CD8-positive, alpha-beta memory T cell (primary cell): Measurements from ENCODE around the gene FILIP1L. TPM values are rescaled to one million over a fixed set of nuclear protein-coding genes. Genes with fewer than 3 reads are reported as not detected.

ENCODE experiments used
- CTCF ChIA-PET: fragments of 350-600 bp; sonication (Branson Sonifier 250); formaldehyde crosslinking; loops from one replicate; lab custom pipeline; 2021; ENCODE audit warnings: antibody characterized with exemption; lab: Charles Lee
- POLR2A ChIA-PET: fragments of 350-600 bp; sonication (Branson Sonifier 250); formaldehyde crosslinking; loops from one replicate; lab custom pipeline; 2021; ENCODE audit warnings: antibody characterized with exemption; lab: Charles Lee
- DNase-seq, 5 donors: peaks; one replicate each; pipeline versions ENCODE4 v3.0.0 to v3.0.0-alpha.2; 2020 to 2022; ENCODE audit warnings: mixed read lengths in 1 of 5
- H3K27ac ChIP-seq: one replicate; pipeline ENCODE4 v1.7.0; 2013; ENCODE audit warnings: low read depth, mild to moderate bottlenecking, low read length, moderate library complexity
- H3K27me3 ChIP-seq: 2 replicates; pipeline ENCODE4 v1.7.0; 2013; ENCODE audit warnings: low read length, mild to moderate bottlenecking; ENCODE audit not compliant: insufficient read depth, poor library complexity, severe bottlenecking
- H3K36me3 ChIP-seq: 2 replicates; pipeline ENCODE4 v1.7.0; 2013; ENCODE audit warnings: mild to moderate bottlenecking, low read length, moderate library complexity; ENCODE audit not compliant: insufficient read depth
- H3K4me1 ChIP-seq: 2 replicates; pipeline ENCODE4 v1.7.0; 2013; ENCODE audit warnings: mild to moderate bottlenecking, low read length, moderate library complexity; ENCODE audit not compliant: insufficient read depth
- H3K4me3 ChIP-seq: 2 replicates; pipeline ENCODE4 v1.7.0; 2013; ENCODE audit warnings: mild to moderate bottlenecking, low read length
- H3K9me3 ChIP-seq: 2 replicates; pipeline ENCODE4 v1.7.0; 2013; ENCODE audit warnings: mild to moderate bottlenecking, low read length
- H3K27ac Mint-ChIP-seq, 8 donors: one replicate each; pipeline ENCODE4 v1.8.0; 2020 to 2021; ENCODE audit warnings: mixed read lengths in 8 of 8, mild to moderate bottlenecking in 6 of 8, inconsistent platforms in 3 of 8, moderate library complexity in 3 of 8
- H3K27me3 Mint-ChIP-seq, 2 donors: one replicate each; pipeline ENCODE4 v1.8.0; 2020 to 2021; ENCODE audit warnings: mixed read lengths in 2 of 2, mild to moderate bottlenecking in 1 of 2, moderate library complexity in 1 of 2
- H3K36me3 Mint-ChIP-seq, 3 donors: one replicate each; pipeline ENCODE4 v1.8.0; 2020 to 2021; ENCODE audit warnings: mixed read lengths in 3 of 3, inconsistent platforms in 1 of 3, mild to moderate bottlenecking in 1 of 3
- H3K4me1 Mint-ChIP-seq, 3 donors: one replicate each; pipeline ENCODE4 v1.8.0; 2020 to 2021; ENCODE audit warnings: mixed read lengths in 3 of 3, inconsistent platforms in 1 of 3, mild to moderate bottlenecking in 1 of 3
- H3K4me3 Mint-ChIP-seq, 7 donors: one replicate each; pipeline ENCODE4 v1.8.0; 2020 to 2021; ENCODE audit warnings: mixed read lengths in 7 of 7, mild to moderate bottlenecking in 6 of 7, moderate library complexity in 4 of 7, inconsistent platforms in 2 of 7
- H3K9me3 Mint-ChIP-seq, 5 donors: one replicate each; pipeline ENCODE4 v1.8.0; 2020 to 2022; ENCODE audit warnings: mixed read lengths in 5 of 5, mild to moderate bottlenecking in 3 of 5, moderate library complexity in 2 of 5, inconsistent platforms in 1 of 5
- polyA plus RNA-seq: library from polyadenylated mRNA; unstranded; fragments of 300-500 nt; fragmentation: Illumina TruSeq; gene quantifications from one replicate; pipeline ENCODE4 v1.2.3, GENCODE V29; 2021
- total RNA-seq, 2 experiments: library from RNA; stranded (reverse); gene quantifications; one replicate each; pipeline ENCODE4 v1.2.3, GENCODE V29; 2021

The FILIP1L gene
- total and polyA plus RNA-seq, 3 experiments from 2014 or later = 0.12 to 0.27 (median 0.20) TPM

DNA sequence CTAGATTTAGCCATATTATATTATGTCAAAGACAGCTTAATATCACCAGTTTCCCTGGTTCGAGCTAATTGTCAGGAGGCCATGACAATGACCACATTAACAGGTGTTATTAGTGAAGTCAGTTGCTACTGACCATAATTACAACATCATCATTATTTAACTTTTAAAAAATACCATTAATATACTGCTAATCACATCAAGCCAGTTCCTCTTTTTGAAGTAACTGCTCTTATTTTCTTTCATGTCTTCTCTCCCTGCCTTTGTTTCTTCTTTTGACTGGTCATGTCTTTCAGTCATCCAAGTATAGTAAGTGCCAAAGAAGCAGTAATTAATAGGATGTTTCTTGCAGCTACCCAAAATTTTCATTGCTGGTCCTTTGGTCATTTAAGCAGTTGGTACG, 235.0 kb downstream of the FILIP1L start:
- peaks cover 18% of the 10 kb centered on the region for H3K4me1 ChIP-seq
- H3K36me3 Mint-ChIP-seq = no peaks in the 10 kb centered on the region
- H3K27ac ChIP-seq = no peak overlapping the region
- H3K27ac Mint-ChIP-seq = no peak overlapping the region
- H3K9me3 ChIP-seq = no peaks in the 10 kb centered on the region
- no peak for DNase-seq
- no peak overlapping the region for H3K4me3 Mint-ChIP-seq
- H3K4me1 Mint-ChIP-seq = peaks cover 23 to 31% (median 27%) of the 10 kb centered on the region in 3 donors
- H3K36me3 ChIP-seq = no peaks in the 10 kb centered on the region
- POLR2A ChIA-PET = interaction anchor here (0.5 to 1.0 kb wide), 2 partner anchors 31 to 1682 kb away, joined by 3 to 4 read pairs; no protein-coding TSS in a partner anchor
- H3K27me3 Mint-ChIP-seq = no peaks in the 10 kb centered on the region
- H3K4me3 ChIP-seq = no peak overlapping the region
- CTCF ChIA-PET = no interaction called here
- H3K27me3 ChIP-seq = no peaks in the 10 kb centered on the region
- H3K9me3 Mint-ChIP-seq = no peaks in the 10 kb centered on the region

DNA sequence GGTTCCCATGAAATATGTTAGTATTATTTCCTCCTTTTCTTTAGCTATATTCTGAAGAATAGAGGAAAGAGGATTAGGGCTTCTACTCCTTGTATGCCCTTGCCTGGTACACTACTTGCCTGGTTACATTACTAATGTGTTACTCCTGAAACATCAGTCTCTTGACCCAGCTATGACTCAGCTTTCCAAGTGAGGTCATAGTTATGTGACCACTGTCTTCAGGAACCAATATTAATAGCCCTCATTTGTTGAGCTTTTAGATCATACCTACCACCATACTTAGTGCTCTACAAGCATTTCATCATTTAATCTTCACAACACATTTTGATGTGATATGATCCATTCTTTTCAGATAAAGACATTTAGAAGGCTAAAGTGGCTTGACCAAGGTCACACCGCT, 236.3 kb downstream of the FILIP1L start:
- ChIA-PET POLR2A (no interaction called here), CTCF (no interaction called here)
- H3K36me3 Mint-ChIP-seq = no peaks in the 10 kb centered on the region
- no peak overlapping the region for H3K4me3 ChIP-seq
- H3K9me3 ChIP-seq = no peaks in the 10 kb centered on the region
- no peak overlapping the region for H3K27ac ChIP-seq
- no peaks in the 10 kb centered on the region for H3K27me3 Mint-ChIP-seq
- no peaks in the 10 kb centered on the region for H3K36me3 ChIP-seq
- H3K4me1 Mint-ChIP-seq = peaks cover 12 to 20% (median 14%) of the 10 kb centered on the region in 3 donors
- no peaks in the 10 kb centered on the region for H3K27me3 ChIP-seq
- H3K9me3 Mint-ChIP-seq = no peaks in the 10 kb centered on the region
- H3K27ac Mint-ChIP-seq = peak overlapping the region in 3 of 8 donors; percentile 0 to 42 (median 0)
- H3K4me1 ChIP-seq = peaks cover 13% of the 10 kb centered on the region
- H3K4me3 Mint-ChIP-seq = no peak overlapping the region
- DNase-seq = no peak

DNA sequence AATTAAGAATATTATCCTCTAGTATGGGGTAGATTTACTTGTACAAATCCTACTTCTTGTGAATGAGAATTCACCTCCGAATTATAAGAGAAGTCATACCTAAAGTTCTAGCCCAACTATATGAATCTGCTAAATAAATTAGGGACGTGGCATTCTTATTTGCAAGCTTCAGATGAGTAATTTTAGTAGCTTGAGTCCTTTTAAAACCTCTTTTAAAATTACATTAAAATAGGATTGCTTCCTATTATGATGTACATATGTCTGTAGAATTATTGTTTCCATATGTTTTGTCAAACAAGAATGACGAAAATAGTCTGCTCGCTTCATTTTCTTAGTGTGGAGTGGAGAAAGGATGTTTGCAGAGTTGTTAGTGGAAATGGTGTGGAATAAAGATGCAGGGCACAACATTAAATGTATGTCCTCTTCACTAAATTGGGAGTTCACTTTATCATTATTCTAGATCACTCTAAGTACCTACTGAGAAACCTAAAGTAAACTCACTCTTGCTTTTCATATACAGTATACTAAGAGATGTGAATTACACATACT, 237.2 kb downstream of the FILIP1L start:
- Mint-ChIP-seq H3K4me1 (peaks cover 11 to 20% (median 13%) of the 10 kb centered on the region in 3 donors), H3K4me3 (peak overlapping the region in 2 of 7 donors; percentile 6 to 24), H3K27ac (peak overlapping the region in 4 of 8 donors; percentile 54 to 77 (median 70)), H3K9me3 (no peaks in the 10 kb centered on the region), H3K36me3 (no peaks in the 10 kb centered on the region), H3K27me3 (no peaks in the 10 kb centered on the region)
- POLR2A ChIA-PET = no interaction called here
- DNase-seq = no peak
- H3K4me3 ChIP-seq = no peak overlapping the region
- H3K9me3 ChIP-seq = no peaks in the 10 kb centered on the region
- H3K27ac ChIP-seq = no peak overlapping the region
- H3K27me3 ChIP-seq = no peaks in the 10 kb centered on the region
- no peaks in the 10 kb centered on the region for H3K36me3 ChIP-seq
- CTCF ChIA-PET = no interaction called here
- peaks cover 13% of the 10 kb centered on the region for H3K4me1 ChIP-seq

GRCh38 chr3:99875929-99876841, 238.1 kb downstream of the FILIP1L start:
- H3K27ac ChIP-seq = peak overlapping the region; percentile 58
- Mint-ChIP-seq H3K27ac (peak overlapping the region in 6 of 8 donors; percentile 0 to 77 (median 51)), H3K4me1 (peaks cover 11 to 18% (median 13%) of the 10 kb centered on the region in 3 donors), H3K27me3 (no peaks in the 10 kb centered on the region), H3K9me3 (no peaks in the 10 kb centered on the region), H3K4me3 (peak overlapping the region; percentile 67 to 88 (median 78)), H3K36me3 (no peaks in the 10 kb centered on the region)
- no peaks in the 10 kb centered on the region for H3K27me3 ChIP-seq
- ChIA-PET POLR2A (no interaction called here), CTCF (no interaction called here)
- H3K4me3 ChIP-seq = peak overlapping the region; percentile 54
- DNase-seq = peak; percentile 31 to 74 (median 65)
- no peaks in the 10 kb centered on the region for H3K9me3 ChIP-seq
- peaks cover 13% of the 10 kb centered on the region for H3K4me1 ChIP-seq
- H3K36me3 ChIP-seq = no peaks in the 10 kb centered on the region

DNA sequence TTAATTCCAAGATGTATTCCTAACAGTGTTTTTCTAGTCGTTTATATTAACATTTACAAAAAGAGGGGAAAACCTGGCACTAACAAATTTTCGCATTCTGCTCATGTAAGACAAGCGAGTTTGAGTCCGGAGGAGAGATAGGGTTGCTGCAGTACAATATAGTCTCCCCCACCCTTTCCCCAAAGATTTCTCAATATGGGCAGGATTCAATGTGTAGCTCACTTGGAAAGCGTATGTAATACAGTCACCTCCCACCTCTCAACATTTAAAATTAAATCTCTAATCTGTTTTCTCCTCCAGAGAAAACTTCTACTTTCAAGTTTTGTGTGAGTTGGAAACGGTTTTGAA, 238.7 kb downstream of the FILIP1L start:
- H3K27ac Mint-ChIP-seq = peak overlapping the region in 4 of 8 donors; percentile 27 to 59 (median 48)
- peaks cover 11 to 17% (median 13%) of the 10 kb centered on the region in 3 donors for H3K4me1 Mint-ChIP-seq
- Histone ChIP-seq H3K4me1 (peaks cover 13% of the 10 kb centered on the region), H3K27me3 (no peaks in the 10 kb centered on the region), H3K9me3 (no peaks in the 10 kb centered on the region), H3K36me3 (no peaks in the 10 kb centered on the region), H3K27ac (peak overlapping the region; percentile 58), H3K4me3 (peak overlapping the region; percentile 54)
- DNase-seq = no peak
- ChIA-PET POLR2A (no interaction called here), CTCF (no interaction called here)
- no peaks in the 10 kb centered on the region for H3K27me3 Mint-ChIP-seq
- peak overlapping the region; percentile 67 to 88 (median 78) for H3K4me3 Mint-ChIP-seq
- no peaks in the 10 kb centered on the region for H3K9me3 Mint-ChIP-seq
- no peaks in the 10 kb centered on the region for H3K36me3 Mint-ChIP-seq

- H3K4me3 Mint-ChIP-seq = no peak overlapping the region
- Histone ChIP-seq H3K4me1 (peaks cover 13% of the 10 kb centered on the region), H3K36me3 (no peaks in the 10 kb centered on the region), H3K4me3 (no peak overlapping the region), H3K27ac (no peak overlapping the region), H3K9me3 (no peaks in the 10 kb centered on the region), H3K27me3 (no peaks in the 10 kb centered on the region)
- no peak for DNase-seq
- H3K27ac Mint-ChIP-seq = no peak overlapping the region
- H3K27me3 Mint-ChIP-seq = peaks cover 0 to 2% of the 10 kb centered on the region in 2 donors
- H3K9me3 Mint-ChIP-seq = no peaks in the 10 kb centered on the region
- POLR2A ChIA-PET = no interaction called here
- CTCF ChIA-PET = no interaction called here
- H3K36me3 Mint-ChIP-seq = peaks cover 0 to 3% (median 0%) of the 10 kb centered on the region in 3 donors
- peaks cover 11 to 17% (median 13%) of the 10 kb centered on the region in 3 donors for H3K4me1 Mint-ChIP-seq
Observed at GRCh38 chr3:99874237-99875002, 239.9 kb downstream of the FILIP1L start.

DNA sequence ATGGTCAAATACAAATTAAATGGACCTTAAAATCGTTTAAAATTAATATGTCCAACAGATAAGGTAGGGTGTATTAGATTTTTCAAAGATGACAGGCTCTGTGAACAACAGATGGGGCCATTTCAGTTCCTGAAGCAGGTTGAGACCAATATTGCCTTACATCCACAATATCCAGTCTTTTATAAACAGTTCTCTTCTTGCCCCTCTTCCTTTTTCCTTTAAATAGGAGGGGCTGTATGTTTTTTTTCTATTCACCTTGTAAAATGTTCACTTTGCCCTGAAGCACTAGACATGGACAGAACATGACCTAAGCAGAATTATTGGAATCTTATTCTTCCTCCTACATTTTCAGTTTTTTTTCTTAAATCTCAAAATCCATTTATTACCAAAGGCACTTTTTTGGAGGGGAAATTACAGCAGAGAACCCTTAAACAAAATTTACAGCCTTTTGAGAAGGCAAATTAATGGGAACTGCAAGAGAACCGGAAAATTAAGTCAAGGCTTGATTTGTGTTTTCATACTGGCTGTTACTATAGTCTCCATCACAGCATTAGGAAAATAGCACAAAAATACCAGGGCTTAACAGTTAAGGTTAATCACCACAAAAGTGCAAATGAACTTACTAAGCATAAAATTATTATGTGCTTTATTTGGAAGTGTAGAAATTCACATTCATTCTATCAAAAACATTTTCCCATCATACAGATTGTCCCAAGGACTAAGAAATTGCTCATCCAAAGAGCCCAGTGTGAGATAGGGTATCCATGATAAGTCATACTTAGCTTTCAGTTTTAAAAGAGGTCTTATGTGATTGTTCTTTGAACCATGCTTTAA, 240.8 kb downstream of the FILIP1L start:
- Histone ChIP-seq H3K27me3 (no peaks in the 10 kb centered on the region), H3K36me3 (no peaks in the 10 kb centered on the region), H3K4me3 (no peak overlapping the region), H3K27ac (no peak overlapping the region), H3K9me3 (no peaks in the 10 kb centered on the region), H3K4me1 (peaks cover 13% of the 10 kb centered on the region)
- Mint-ChIP-seq H3K27me3 (peaks cover 0 to 2% of the 10 kb centered on the region in 2 donors), H3K36me3 (peaks cover 0 to 7% (median 0%) of the 10 kb centered on the region in 3 donors), H3K4me1 (peaks cover 11 to 19% (median 13%) of the 10 kb centered on the region in 3 donors), H3K9me3 (no peaks in the 10 kb centered on the region), H3K27ac (no peak overlapping the region), H3K4me3 (no peak overlapping the region)
- ChIA-PET CTCF (no interaction called here), POLR2A (no interaction called here)
- DNase-seq = no peak
